Neutrophil (primary cell): ENCODE measurements around the gene USP17L24.
"Not testable (repeated sequence)": the region's sequence is repeated elsewhere in the genome, so short reads cannot be mapped to it uniquely, and the experiment has no call there.

Experiments used
- H3K27ac ChIP-seq: fragments of 200-600 bp; sonication (generic); 2 replicates; pipeline ENCODE4 v1.5.1; 2016; ENCODE audit warnings: mild to moderate bottlenecking, moderate library complexity
- H3K27me3 ChIP-seq: fragments of 200-600 bp; sonication (generic); 2 replicates; pipeline ENCODE4 v1.6.0; 2016; ENCODE audit warnings: mild to moderate bottlenecking
- H3K36me3 ChIP-seq: fragments of 200-600 bp; sonication (generic); 2 replicates; pipeline ENCODE4 v1.5.1; 2017
- H3K4me1 ChIP-seq, 2 experiments: fragments of 200-600 bp in 1 of 2; sonication (generic) in 1 of 2; 1 replicate in 1 of 2; 2 replicates in 1 of 2; pipeline versions ENCODE4 v1.5.1 to v1.6.1; 2013 to 2016; ENCODE audit warnings: low read depth in 1 of 2, low read length in 1 of 2, mild to moderate bottlenecking in 1 of 2, moderate library complexity in 1 of 2; ENCODE audit not compliant: control insufficient read depth in 1 of 2, insufficient read depth in 1 of 2
- H3K4me3 ChIP-seq, 2 experiments: fragments of 200-600 bp in 1 of 2; sonication (generic) in 1 of 2; 1 replicate in 1 of 2; 2 replicates in 1 of 2; pipeline ENCODE4 v1.5.1; 2013 to 2016; ENCODE audit warnings: low read depth in 1 of 2, low read length in 1 of 2, mild to moderate bottlenecking in 1 of 2, moderate library complexity in 1 of 2
- H3K9me3 ChIP-seq: fragments of 200-600 bp; sonication (generic); 2 replicates; pipeline ENCODE4 v1.5.1; 2016

Gene USP17L24

GRCh38 chr4:9324865-9325264, at the start of gene USP17L24:
USP17L24 (plus strand) TSS chr4:9325165; CDS start chr4:9325165, 0 bp downstream.
- not testable (repeated sequence) for H3K9me3 ChIP-seq, H3K27ac ChIP-seq, H3K36me3 ChIP-seq, H3K4me1 ChIP-seq, H3K4me3 ChIP-seq, H3K27me3 ChIP-seq

GRCh38 chr4:9324191-9324590, 774 bp upstream of the USP17L24 start:
- not testable (repeated sequence) for H3K27me3 ChIP-seq, H3K27ac ChIP-seq, H3K4me3 ChIP-seq, H3K4me1 ChIP-seq, H3K36me3 ChIP-seq, H3K9me3 ChIP-seq

GRCh38 chr4:9329611-9330010, 4.6 kb downstream of the USP17L24 start, which contains the start of gene USP17L25:
USP17L25 (plus strand) TSS chr4:9329911; CDS start chr4:9329911, 0 bp downstream.
- H3K9me3 ChIP-seq, H3K4me1 ChIP-seq, H3K27ac ChIP-seq, H3K36me3 ChIP-seq, H3K4me3 ChIP-seq, H3K27me3 ChIP-seq: not testable (repeated sequence)

GRCh38 chr4:9334358-9334757, 9.4 kb downstream of the USP17L24 start, which contains the start of gene USP17L26:
USP17L26 (plus strand) TSS chr4:9334658; CDS start chr4:9334658, 0 bp downstream.
- H3K36me3 ChIP-seq, H3K4me1 ChIP-seq, H3K4me3 ChIP-seq, H3K27me3 ChIP-seq, H3K9me3 ChIP-seq, H3K27ac ChIP-seq: not testable (repeated sequence)

- not testable (repeated sequence) for H3K4me3 ChIP-seq, H3K36me3 ChIP-seq, H3K9me3 ChIP-seq, H3K27ac ChIP-seq, H3K4me1 ChIP-seq, H3K27me3 ChIP-seq
Observed at GRCh38 chr4:9339103-9339502, 14.1 kb downstream of the USP17L24 start, which contains the start of gene USP17L5. USP17L5 (plus strand) TSS chr4:9339403; CDS start chr4:9339403, 0 bp downstream.

- not testable (repeated sequence) for H3K27me3 ChIP-seq, H3K27ac ChIP-seq, H3K9me3 ChIP-seq, H3K4me1 ChIP-seq, H3K36me3 ChIP-seq, H3K4me3 ChIP-seq
Observed at GRCh38 chr4:9343848-9344247, 18.9 kb downstream of the USP17L24 start, which contains the start of gene USP17L27. USP17L27 (plus strand) TSS chr4:9344148; CDS start chr4:9344148, 0 bp downstream.

GRCh38 chr4:9348593-9348992, 23.6 kb downstream of the USP17L24 start, which contains the start of gene USP17L28:
USP17L28 (plus strand) TSS chr4:9348893; CDS start chr4:9348893, 0 bp downstream.
- H3K4me3 ChIP-seq, H3K9me3 ChIP-seq, H3K27ac ChIP-seq, H3K4me1 ChIP-seq, H3K36me3 ChIP-seq, H3K27me3 ChIP-seq: not testable (repeated sequence)

GRCh38 chr4:9350866-9351265, 25.9 kb downstream of the USP17L24 start:
- H3K4me3 ChIP-seq, H3K9me3 ChIP-seq, H3K27me3 ChIP-seq, H3K4me1 ChIP-seq, H3K27ac ChIP-seq, H3K36me3 ChIP-seq: not testable (repeated sequence)

- H3K4me3 ChIP-seq, H3K4me1 ChIP-seq, H3K9me3 ChIP-seq, H3K27ac ChIP-seq, H3K27me3 ChIP-seq, H3K36me3 ChIP-seq: not testable (repeated sequence)
Observed at GRCh38 chr4:9353338-9353737, 28.4 kb downstream of the USP17L24 start, which contains the start of gene USP17L29. USP17L29 (plus strand) TSS chr4:9353638; CDS start chr4:9353638, 0 bp downstream.

- not testable (repeated sequence) for H3K27me3 ChIP-seq, H3K27ac ChIP-seq, H3K4me3 ChIP-seq, H3K9me3 ChIP-seq, H3K36me3 ChIP-seq, H3K4me1 ChIP-seq
Observed at GRCh38 chr4:9362829-9363228, 37.9 kb downstream of the USP17L24 start, which contains the start of gene USP17L30. USP17L30 (plus strand) TSS chr4:9363129; CDS start chr4:9363129, 0 bp downstream.
